HG02588 (cell line): ENCODE data around the gene TPD52L2.
"Not testable (repeated sequence)": the region's sequence is repeated elsewhere in the genome, so short reads cannot be mapped to it uniquely, and the experiment has no call there.

Experiments used
- ATAC-seq: cut with Tn5 transposase; IDR thresholded peaks from one replicate; pipeline ENCODE4 v1.9.1; 2021; ENCODE audit warnings: mild to moderate bottlenecking, moderate library complexity; ENCODE audit not compliant: unreplicated experiment

Gene TPD52L2

DNA sequence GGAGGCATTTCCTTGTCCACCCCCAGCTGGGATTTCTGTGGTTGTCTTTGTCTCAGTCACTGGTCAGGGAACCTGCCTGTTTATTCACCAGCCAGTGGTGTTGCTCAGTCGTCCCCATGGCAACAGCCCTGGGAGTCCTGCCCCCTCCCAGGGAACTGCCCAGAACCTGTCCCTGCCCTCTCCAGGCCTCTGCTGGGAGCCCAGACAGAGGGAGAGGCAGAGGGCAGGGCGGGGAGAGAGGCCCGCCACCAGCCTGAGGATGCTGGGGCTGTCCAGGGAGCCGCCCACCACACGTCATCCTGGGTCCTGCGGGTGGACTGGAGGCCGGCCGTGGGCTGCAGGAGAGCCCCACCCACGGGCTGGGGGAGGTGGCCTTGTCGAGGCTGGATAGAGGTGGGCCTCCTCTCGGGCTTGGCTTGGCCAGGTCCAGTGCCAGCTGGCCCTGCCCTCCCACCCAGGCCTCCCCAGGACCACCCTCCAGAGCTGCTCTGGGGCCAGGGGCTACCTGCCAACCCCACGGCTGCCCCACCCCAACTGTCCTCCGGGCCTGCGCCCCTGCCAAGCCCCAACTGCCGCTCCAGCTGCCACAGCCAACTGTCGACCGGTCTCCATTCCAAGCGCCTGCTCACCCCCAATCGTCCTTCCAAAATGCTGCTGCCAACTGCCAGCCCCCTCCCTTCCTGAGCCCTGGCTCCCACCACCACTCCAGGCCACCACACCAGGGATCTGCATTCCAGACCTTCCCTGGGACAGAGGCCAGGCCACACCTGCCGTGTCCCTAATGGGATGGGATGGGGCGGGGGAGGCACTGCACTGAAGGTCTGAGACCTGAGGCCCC is 29.8 kb upstream of the TPD52L2 start:
- no peak for ATAC-seq

DNA sequence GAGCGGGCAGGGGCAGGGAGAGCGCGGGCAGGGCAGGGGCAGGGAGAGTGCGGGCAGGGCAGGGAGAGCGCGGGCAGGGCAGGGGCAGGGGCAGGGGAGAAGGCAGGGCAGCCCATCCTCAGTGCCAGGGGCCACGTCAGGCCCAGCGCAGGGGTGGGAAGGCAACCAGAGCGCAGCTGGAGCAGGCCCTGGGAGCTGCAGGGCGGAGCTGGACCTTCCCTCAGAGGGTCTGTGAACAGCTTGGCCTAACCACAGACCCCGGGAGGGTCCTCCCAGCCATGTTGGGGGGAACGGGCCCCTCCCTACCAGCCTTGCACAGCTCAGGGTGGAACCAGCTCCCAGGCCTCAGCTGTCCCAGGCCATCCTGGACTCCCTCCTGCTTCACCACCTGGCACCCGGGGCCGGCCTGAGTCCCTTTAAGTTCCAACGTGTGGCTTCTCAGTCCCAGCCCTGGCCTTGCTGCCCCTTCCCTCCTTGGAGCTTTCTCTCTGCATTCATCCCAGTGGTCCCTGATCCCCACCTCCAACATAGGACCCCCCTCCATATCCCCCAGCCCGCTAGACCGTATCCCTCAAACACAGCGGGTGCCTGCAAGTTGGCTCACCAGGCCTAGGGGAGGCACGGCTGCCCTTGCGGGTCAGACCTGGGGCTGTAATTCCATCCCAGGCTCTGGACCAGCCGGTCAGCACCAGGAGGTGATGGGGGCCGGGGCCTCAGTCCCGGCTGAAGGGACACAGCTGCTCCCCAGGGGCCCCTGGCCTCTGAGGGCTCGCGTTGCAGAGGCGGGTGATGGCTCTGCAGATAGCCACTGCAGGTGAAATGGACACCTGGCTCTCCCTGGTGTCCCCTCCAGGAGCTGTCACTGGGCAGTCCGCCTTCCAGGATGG is 28.4 kb upstream of the TPD52L2 start:
- no peak for ATAC-seq

DNA sequence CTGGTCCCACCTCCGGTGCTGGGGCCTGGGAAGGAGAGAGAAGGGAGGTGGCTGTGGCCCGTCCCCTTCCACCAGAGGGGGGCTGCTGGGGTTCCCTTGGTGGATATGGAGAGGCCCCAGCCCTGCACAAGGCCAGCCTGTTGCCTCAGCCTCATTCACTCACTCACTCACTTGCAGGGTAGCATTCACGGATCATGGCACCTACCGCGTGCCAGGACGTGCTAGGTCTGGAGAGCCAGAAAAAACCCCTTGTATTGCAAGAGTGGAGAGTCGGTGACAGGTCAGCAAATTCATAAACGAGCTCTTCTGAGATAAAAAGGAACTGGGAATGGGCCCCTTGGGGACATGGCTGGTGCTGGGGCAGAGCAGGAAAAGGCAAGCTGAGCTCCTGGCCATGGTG is 27.6 kb upstream of the TPD52L2 start:
- ATAC-seq: no peak

DNA sequence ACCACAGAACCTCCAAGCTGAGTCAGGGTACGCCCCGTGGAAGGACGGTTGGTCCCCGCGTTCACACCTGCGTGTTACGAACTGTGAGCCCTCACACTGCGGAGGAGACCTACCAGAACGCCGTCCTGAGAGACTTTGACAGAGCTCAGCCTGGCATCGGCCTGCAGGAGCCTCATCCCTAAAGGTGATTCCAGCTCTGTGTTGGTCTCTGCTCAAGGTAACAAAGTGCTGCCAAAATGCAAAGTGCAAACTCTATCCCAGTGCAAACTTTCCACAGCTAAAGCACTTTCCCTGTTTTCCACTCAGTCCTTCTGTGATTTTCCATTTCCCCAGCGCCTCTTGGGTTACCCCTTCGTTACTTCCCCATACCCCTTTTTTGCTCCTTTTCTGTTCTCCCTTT is 25.4 kb upstream of the TPD52L2 start:
- no peak for ATAC-seq

DNA sequence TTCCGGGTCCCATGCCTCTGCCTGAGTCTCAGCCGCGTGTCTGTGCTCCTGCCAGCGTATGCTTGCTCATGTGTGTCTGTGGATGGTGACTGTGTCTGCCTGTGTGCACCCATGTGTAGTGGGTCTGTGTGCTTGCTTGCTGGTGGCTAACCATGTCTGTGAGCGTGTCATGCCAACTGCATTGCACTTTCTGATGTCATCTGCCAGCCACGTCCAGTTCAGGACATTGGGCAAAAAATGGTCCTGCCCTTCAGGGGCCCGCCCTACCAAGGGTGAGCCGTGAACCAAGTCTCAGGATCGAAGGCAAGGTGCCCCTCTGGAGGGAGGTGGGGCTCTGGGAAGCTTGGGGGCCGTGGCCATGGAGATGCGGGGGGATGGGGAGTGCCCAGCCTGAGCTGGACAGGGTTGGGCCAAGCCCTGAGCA is 24.7 kb upstream of the TPD52L2 start:
- no peak for ATAC-seq

DNA sequence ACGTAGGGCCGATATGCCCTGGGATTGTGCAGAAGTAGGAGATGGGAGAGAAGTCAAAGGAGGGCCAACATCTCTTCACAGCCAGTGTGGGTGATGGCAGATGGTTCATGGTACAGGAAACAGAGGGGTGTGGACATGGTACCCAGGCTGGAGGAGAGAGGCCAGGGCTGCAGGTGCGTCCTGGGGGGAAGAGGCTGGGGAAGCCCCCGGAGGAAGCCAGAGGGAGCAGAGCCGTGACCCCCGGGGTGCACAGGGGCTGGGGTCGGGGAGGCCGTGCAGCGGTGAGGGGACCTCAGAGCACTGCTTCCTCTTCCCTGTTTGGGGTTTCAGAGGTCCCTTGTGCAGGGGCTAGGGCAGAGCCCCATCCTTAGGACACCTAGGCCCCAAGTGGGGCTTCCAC is 22.8 kb upstream of the TPD52L2 start:
- ATAC-seq: no peak

DNA sequence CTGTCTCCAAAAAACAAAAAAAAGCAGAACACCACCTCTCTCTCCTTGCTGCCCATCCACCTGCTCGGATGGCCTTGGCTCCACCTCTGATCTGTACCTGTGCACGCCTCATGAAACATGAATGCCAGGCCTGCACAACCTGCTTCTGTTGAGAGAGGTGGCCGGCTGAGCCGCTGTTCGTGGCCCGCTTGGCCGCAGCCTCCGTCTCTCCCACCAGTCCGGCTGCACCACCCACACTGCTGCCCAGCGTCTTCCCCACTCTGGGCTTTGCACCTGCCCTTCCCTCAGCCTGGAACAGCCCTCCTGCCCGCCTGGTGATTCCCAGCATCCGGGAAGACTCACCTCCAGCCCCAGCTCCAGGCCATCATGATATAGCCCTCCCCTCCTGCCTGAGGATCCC is 21.8 kb upstream of the TPD52L2 start:
- ATAC-seq: no peak

DNA sequence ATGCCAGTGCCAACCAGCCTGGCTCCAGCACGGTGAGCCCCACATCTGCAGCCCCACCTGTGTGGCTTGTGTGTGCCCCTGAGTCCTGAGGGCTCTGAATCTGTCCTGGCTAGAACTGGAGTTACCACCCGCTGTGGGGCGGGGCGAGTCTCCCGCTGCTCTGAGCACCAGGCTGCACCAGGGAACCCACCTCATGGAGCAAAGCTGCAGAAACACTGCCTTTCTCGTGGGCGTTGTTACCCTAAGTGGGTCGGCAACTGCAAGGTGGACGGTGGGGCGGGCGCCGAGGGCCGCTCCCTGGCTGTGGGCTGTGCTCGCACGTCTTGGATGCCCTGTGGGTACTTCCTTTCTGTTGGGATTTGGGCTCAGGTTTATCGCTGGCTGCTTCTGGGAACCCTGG is 21.3 kb upstream of the TPD52L2 start:
- ATAC-seq: no peak

DNA sequence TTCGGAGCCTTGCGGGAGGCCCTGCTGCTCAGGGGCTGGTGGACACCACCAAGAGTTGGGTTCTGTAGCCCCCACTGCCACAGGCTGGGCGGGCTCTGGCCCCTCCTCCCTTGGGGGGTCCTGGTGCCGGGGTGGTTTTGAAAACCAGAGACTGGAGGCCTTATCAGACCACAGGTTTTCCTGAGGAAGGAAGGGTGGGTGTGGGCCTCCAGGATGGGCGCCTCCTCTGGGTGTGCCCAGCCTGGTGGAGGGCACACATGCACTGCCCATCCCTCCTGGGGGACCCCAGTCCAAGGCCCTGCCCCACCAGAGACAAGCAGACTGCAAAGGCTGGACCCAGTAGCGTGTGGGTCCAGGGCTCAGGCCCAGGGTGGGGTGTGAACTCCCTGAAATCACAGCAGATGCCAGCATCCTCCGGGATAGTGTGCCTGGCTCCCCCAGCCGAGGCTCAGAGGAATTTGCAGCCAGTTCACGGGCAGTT is 20.5 kb upstream of the TPD52L2 start:
- no peak for ATAC-seq

DNA sequence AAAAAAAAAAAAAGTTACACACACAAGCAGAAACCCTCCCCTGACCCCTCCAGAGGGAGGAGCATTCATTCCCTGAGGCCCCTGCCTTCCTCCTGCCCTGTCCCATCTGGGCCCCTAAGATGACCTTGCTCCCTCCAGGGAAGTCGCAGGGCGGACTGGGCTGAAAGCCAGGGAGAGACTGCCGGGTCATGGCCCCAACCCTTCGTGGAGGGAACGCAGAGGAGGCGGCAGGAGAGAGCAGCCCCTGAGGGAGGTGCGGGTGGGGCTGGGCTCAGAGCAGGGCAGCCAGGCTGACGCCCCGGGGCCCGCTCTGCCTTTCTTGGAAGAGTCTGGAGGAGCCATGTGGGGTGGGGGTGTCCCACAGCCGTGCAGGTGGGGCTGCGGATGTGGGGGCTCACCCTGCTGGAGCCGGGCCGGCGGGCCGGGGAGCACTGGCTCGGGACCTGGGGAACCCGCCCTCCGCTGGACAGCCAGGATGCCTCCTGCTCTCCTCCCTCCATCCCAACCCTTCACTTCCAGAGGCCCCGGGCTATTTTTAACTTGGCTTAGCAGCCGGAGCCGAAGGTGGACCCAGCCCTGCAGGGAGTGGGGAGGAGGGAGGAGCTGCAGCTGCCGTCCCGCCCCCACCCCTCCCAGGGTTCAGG is 18.8 kb upstream of the TPD52L2 start:
- ATAC-seq: no peak

DNA sequence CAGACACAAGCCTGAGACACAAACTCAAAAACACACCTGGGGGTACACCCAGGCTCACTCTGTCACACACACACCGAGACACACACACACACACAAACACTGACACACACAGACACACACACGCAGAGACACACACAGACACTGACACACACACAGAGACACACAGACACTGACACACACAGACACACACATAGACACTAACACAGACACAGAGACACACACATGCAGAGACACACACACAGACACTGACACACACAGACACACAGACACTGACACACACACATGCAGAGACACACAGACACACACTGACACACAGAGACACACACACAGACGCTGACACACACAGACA is 18.2 kb upstream of the TPD52L2 start:
- ATAC-seq: no peak

DNA sequence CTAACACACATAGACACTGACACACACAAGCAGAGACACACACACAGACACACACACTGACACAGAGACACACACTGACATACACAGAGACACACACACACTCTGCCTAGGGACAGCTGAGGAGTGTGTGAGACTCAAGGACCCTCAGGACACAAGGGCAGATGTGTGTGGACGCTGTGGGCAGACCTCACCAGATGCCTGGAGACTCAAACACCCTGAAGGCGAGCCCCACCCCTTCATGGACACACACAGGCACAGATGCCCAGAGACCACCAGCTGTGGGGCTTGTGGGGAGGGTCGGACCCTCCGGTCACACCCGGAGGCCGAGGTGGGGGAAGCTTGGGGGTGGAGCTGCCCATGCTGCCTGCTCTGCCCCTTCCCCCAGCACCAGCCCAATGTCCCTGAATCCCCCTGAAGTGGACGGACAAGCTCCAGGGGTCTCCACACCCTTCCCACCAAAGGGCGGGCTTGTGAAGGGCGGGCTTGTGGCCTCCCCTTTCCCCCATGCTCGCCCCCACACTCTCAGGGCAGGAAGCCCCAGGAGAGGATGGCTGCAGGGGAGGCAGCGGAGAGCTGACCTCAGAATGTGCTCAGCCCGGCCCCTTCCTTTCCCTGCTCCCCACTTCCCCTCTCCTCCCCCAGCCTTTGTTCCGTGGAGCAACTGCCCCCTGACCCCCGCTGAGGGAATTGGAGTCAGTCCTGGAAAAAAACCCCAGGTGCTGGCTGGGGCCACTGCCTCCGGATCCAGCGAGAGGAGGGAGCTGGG is 17.6 kb upstream of the TPD52L2 start:
- ATAC-seq: no peak

DNA sequence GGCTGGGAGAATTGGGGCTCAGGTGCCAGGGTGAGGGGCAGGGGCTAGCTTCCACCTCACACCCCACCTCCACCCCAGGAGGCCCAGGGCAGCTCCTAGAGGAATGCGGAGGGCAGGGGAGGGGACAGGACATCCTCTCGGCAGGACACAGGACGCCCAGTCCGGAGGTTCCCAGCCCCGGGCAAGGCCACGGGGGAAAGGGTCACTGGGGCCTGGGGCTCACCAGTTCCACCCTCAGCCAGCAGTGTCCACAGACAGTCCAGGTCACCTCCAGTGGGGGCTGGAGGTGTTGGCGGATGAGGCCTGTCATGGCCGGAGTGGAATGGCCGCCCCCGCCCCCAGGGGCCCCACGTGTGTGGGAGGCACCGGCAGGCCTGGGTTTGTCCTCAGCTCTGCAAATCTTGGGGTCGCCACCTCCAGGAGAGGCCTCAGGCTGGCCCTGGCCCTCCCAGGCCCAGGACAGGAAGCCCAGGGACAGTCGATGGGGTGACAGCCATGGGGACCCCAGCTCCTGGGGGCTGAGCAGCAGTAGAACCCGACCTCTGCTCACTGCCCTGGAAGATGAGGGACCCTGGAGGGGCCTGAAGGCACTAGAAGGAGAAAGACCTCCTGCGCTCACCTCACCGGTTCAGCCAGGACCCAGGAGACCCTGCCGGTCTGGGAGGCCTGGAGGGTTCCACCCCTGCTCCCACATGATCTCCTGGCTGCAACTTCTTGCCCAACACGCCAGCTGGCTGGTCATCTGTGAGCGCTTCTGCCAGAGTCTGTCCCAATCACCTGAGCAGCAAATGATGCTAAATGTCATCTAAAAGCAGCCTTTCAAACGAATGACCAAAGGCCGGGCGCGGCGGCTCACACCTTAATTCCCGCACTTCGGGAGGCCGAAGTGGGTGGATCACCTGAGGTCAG is 16.8 kb upstream of the TPD52L2 start:
- no peak for ATAC-seq

DNA sequence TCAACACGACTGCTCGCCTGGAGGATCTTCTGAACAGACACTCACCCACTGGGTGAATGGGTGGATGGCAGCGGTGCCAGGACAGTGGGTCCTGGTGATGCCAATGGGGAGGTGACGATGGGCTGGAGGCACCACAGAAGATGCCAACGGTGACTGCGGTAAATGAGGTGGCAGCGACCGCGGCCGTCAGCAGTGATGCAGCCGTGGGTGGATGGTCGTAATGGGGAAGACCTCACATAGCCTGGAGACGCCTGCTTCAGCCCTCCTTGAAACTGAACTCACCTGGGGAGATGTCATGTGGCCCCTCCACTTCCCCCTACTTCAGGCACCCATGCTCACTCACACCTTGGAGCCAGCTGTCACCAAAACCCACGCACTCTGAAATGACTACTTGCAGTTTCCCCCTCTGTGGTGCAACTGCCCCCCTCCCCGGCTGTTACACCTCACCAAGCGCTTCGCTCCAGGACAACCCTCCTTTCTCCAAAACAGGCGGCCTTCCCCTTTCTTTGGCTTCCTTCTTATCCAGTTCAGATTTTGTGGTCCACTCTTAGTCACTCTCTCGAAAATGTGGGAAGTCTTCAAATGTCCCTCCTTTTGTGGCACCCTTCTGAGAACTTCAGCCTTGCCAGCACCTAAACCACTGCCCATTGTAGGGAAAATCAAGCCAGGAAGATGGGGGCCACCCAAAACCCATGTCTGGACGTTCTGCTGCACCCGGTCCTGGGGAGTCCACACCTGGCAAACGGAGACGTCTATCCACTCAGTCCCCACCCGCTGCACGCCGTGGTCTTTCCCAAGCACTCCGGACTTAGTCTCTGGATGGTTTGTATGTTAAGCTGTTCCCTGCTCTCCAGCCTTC is 14.2 kb upstream of the TPD52L2 start:
- peak; percentile 73 for ATAC-seq

DNA sequence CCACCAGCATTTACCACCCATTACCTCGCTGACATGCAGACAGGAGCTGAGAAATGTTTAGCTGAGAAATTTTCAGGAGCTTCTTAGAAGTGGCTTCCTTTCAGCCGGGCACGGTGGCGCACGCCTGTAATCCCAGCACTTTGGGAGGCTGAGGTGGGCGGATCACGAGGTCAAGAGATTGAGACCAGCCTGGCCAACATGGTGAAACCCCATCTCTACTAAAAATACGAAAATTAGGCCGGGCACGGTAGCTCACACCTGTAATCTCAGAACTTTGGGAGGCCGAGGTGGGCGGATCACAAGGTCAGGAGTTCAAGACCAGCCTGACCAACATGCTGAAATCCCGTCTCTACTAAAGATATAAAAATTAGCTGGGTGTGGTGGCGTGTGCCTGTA is 13.5 kb upstream of the TPD52L2 start:
- not testable (repeated sequence) for ATAC-seq

DNA sequence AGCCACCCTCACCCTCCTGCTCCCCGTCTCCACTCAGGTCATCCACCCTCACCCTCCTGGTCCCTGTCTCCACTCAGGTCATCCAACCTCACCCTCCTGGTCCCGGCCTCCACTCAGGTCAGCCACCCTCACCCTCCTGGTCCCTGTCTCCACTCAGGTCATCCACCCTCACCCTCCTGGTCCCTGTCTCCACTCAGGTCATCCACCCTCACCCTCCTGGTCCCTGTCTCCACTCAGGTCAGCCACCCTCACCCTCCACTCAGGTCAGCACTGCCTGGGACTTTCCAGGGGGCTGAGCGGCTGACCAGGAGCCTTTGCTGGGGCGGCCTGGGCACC is 11.4 kb upstream of the TPD52L2 start:
- ATAC-seq: not testable (repeated sequence)

DNA sequence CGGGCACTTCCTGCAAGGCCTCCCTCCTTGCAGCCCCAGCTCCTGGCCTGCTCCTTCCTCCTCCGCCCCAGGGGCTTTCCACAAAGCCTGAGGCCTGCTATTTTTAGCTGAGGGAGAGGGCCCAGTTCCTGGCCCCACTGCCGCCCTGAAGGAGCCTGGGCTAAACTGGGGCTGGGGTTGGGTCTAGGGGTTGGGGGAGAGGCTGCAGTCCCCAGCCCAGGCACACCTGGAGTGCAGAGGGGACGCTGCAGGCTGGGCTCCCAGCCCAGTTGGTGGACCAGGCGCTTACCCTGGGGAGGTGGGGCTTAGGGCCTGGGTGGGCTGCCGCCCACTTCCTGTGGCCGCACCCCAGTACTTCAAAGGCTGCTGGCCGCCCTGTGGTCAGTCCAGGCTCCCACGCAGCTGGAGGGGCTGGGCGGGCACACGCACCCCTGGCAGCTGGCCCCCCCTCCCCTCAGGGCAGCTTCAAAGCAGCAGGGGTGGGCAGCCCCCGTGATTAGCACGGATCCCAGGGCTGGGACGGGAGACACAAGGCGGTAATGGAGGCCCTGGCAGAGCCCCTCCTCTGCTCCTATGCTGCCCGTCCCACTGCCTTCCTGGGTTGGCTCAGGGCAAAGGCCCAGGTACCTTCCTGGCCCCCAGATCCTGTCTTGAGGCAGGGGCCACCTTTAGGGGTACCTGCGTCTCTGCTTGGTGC is 10.9 kb upstream of the TPD52L2 start:
- no peak for ATAC-seq

DNA sequence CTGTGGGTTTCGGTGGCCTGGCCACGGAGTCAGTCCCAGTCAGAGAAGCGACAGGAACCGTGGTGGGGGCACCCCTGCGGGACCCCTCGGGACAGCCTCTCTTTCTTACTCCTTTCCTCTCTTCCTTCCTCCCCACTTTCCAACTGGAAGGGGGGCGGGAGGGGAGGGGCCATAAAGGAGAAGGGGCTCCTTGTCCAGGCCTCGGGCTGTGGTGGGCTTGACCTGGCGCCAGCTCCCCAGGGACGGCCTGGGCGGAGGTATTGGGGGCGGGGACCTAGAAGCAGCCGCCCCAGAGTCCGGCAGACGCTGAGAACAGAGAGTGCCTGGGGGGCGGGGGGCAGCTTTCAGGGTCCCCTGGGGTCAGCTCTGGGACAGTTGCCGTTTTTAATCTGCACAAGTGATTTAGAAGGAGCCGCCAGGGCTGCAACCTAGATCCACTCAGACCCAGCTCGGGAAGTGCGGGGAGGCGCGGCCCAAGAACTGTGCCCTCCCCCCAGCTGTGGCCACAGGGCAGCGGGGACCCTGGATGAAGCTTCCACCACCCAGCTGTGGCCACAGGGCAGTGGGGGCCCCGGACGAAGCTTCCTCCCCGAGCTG is 10.2 kb upstream of the TPD52L2 start:
- ATAC-seq: no peak
